Suprapubic skin (tissue), 4 donors: Measurements from ENCODE around the gene FRY.

ENCODE experiments used
- CTCF ChIP-seq, 2 donors: fragments of 200-600 bp in 1 of 2; fragments of 450-650 bp in 1 of 2; sonication (generic) in 1 of 2; IDR thresholded peaks; one replicate each; pipeline ENCODE4 v1.5.1; 2016 to 2019; ENCODE audit warnings: antibody characterized with exemption in 2 of 2, mild to moderate bottlenecking in 1 of 2, moderate library complexity in 1 of 2
- POLR2A ChIP-seq, 2 donors: fragments of 450-650 bp; IDR thresholded peaks; one replicate each; pipeline ENCODE4 v1.6.1; 2017; ENCODE audit warnings: antibody characterized with exemption in 2 of 2, mild to moderate bottlenecking in 2 of 2, moderate library complexity in 2 of 2
- POLR2AphosphoS5 ChIP-seq, 3 donors: sonication (generic); formaldehyde crosslinking; IDR thresholded peaks; one replicate each; pipeline ENCODE4 v1.6.1; 2017; ENCODE audit warnings: antibody characterized with exemption in 3 of 3

DNA sequence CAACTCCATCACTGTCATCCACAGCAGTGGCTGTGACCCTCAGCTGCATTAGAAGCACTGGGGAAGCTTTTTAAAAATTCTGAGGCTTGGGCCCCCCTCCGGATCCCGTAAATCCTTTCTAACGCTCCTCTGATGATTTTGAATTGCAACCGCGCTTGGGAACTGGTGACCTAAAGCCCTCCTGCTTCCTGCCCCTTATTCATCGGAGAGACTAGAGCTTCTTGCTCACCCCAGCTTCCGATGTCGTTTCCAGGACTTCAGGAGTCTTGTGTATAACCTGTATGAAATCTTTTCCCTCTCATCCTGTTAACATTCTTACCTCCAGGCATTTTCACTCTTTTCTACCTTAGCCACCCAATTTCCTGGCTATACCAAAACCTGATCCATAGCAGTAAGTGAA lies 268.8 kb downstream of the FRY start:
- TF ChIP-seq CTCF (IDR thresholded peaks at IDR 0.05) (no peak), POLR2A (IDR thresholded peaks at IDR 0.05) (no peak), POLR2AphosphoS5 (IDR thresholded peaks at IDR 0.05) (no peak)
